Activated effector memory CD4-positive, alpha-beta T cell treated with Interleukin-2 at 50 U/mL for 16 hours (primary cell): ENCODE data around the gene CCDC192.

Experiments
- DNase-seq: peaks from one replicate; pipeline ENCODE4 v3.0.0-alpha.2; 2020

CCDC192 gene

GRCh38 chr5:127892467-127893207 lies 189.4 kb downstream of the CCDC192 start:
- no peak for DNase-seq

DNA sequence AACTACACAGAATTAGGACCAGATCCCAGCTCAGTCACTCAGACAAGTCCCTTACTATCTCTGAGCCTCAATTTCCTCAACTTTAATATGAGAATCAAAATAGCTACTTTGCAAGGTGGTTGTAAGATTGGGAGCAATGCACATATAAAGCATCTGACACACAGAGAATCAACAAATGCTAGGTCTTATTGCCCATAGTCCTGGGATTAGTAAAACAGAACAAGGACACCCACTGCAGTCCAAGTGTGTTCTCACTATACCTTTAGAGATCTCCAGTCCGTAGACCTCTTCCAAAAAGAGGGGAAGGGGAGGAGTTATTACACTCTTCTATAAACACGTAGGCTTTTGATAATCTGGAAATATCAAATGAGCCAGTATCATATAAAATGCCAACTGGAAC lies 190.0 kb downstream of the CCDC192 start:
- DNase-seq, result no peak

- no peak for DNase-seq
Observed at GRCh38 chr5:127894461-127894860, 191.3 kb downstream of the CCDC192 start.

DNA sequence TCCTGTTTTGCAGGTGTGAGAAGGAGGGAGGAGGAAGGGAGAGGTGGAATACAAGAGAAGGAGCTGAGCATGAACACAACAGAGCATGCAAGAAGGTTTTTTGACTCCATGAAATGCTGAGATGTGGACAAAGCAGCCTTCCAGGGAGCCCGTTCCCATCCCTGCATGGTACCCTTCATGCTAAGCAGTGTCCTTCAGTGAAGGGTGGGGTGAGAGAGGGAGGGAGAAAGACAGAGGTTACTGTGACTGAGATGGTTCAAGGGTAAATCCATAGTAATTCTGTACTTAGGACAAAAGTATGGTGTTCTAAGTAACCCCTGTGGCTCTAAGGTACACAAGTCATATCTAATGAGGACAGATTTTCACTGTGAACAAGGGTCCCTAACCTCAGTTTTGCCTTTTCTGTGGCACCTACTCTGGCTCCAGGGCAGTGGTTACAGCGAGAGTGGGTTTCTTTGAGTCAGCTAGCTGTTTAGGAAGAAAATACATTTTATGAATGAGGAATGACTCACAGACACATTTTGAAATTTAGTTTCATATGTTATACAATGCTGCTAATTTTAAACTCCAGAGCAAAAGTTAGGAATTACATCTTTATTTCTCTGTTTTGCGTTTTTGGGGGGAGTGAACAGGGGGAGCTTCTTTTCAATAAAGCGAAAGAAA lies 195.5 kb downstream of the CCDC192 start:
- DNase-seq, result no peak

GRCh38 chr5:127899214-127899610 lies 196.0 kb downstream of the CCDC192 start:
- no peak for DNase-seq

- DNase-seq, result no peak
Observed at GRCh38 chr5:127906562-127907204, 203.5 kb downstream of the CCDC192 start.

DNA sequence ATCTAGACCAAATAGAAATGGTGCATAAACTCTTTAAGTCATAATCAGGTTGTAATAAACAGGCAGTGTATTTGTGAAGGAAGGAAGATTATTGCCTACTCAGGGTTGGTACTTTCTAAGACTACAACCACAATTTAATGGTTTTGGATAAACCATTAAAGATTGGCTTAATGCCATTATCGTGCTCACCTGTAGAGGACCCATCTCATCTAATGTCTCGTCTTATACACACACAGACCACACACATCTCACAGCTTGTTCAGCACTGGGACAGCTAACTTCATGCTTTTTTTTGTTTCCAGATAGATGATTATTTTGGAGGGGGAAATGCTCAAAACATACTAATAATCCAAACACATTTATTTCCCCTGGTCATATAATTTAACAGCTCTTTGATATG lies 204.7 kb downstream of the CCDC192 start:
- DNase-seq, result no peak

- no peak for DNase-seq
Observed at GRCh38 chr5:127909066-127909465, 205.9 kb downstream of the CCDC192 start.

DNA sequence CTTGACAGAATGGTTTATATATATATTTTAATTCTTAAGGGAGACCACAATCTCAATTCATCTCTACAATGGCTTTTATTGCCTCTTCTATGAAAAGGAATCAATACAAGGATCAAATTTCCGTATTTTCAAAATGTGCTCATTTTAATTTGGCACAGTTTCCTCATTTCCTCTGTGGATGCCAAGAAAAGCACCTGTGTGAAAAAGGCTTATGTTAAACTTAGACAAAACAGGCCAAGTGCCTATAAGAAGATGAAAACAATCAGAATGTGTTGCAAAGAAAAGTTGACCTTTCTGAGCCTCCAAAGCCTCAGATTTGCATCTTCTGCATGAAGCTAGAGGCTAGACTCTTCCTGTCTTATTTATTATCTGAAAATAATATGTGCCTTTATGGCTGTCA lies 206.6 kb downstream of the CCDC192 start:
- no peak for DNase-seq

- DNase-seq, result no peak
Observed at GRCh38 chr5:127910307-127910956, 207.2 kb downstream of the CCDC192 start.

GRCh38 chr5:127911619-127912018 lies 208.4 kb downstream of the CCDC192 start:
- no peak for DNase-seq

GRCh38 chr5:127912411-127912810 lies 209.2 kb downstream of the CCDC192 start:
- DNase-seq, result no peak

- DNase-seq, result no peak
Observed at GRCh38 chr5:127916885-127917573, 213.8 kb downstream of the CCDC192 start.

DNA sequence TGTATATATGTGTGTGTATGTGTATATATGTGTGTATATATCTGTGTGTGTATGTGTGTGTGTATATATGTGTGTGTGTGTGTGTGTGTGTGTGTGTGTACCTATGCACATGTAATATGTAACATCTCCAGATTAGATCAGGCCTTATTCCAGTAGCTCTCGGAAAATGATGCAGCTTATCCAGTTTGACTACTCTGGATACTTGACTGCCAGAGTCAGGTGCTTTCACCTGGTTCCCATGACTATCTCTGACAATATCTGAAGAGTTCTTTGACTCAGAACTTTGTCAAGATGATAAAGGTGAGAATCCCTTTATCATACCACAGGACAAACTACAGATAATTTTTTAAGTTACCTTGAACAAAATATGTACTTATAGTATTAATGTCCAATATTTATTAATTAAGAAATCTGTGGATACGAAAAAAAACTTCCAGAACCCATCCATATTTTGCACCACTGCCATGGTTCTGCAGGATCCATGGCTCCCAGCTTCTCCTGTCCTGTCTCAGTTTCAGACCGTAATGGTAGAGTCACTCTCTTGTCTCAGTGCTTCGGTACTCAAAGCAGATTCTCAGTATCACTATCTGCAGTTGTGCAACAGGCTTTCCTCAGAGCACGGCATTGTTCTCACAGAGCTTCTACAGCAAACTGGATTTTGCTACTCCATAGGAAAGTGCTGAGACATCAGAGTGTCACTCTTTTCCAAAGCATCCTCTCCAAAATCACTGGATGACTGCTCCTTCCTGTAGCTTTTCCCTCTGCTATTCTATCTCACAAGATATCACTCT lies 216.0 kb downstream of the CCDC192 start:
- DNase-seq, result no peak

DNA sequence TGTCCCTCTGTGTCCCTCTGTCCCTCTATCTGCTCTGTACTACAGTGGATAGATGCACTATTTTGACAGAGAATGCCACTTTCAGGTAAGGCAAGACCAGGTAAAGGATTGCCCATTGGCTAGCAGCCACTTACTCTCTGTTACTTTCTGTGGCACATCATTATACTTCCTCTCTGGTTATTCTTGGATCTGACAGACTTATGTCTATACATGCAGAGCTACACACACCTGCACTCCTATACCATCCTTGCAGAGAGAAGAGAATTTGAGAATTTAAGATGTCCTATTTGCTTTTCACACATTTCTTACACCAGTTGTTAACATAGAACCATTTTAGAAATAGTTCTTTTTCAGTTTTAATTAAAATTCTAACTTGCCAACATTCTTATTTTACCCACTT lies 216.6 kb downstream of the CCDC192 start:
- DNase-seq, result no peak

DNA sequence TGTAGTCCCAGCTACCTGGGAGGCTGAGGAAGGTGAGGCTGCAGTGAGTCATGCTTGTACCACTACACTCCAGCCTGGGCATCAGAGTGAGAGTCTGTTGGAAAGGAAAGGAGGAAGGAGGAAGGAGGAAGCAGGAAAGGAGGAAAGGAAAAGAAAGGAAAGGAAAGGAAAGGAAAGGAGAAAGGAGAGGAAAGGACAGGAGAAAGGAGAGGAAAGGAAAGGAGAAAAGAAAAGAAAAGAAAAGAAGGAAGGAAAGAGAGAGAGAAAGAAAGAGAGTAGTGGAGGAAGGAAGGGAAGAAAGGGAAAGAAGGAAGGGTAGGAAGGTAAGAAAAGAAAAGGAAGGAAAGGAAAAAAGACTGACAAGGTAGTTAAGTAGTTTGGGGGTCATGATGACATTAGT lies 217.7 kb downstream of the CCDC192 start:
- DNase-seq, result no peak

DNA sequence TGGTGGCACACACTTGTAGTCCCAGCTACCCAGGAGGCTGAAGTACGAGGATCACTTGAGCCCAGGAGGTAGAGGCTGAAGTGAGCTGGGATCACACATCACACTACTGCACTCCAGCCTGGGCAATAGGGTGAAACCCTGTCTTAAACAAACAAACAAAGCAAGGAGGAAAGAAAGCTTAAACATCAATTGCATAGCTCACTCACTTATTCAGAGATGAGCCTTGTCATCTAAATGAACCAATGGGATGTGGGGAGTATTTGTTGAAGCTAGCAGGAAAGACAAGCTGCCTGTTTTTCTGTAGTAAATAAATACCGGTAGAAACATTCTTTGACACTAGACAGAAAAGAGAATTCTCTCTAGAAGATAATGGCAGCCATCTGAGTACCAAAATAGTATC lies 219.4 kb downstream of the CCDC192 start:
- no peak for DNase-seq

GRCh38 chr5:127923804-127924570 lies 220.8 kb downstream of the CCDC192 start:
- no peak for DNase-seq

DNA sequence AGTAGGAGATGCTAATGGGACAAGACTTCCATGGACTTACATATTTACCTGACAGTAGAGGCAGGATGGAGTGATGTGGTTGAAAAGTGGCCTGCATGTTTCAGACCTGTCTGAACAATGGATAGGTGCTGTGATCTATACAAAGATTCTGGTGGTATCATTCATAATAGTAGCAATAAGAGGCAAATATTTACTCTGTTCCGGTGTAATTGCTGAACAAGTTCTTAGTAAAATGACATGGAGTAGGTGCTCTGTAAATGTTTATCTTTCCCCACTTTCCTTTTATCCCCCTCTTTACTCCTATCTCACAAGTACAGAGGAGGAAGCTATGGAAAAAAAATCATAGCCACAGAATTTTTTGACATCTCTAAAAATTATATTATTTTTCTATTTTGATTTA lies 221.4 kb downstream of the CCDC192 start:
- no peak for DNase-seq

- DNase-seq, result no peak
Observed at GRCh38 chr5:127925916-127926315, 222.7 kb downstream of the CCDC192 start.

GRCh38 chr5:127926974-127927373 lies 223.8 kb downstream of the CCDC192 start:
- no peak for DNase-seq
